Stimulated activated naive CD8-positive, alpha-beta T cell treated with anti-CD3 and anti-CD28 coated beads, Interleukin-15, Interleukin-2, amounts not matched to agents 100 U/mL and 50 U/mL, for 24 hours (primary cell): Measurements from ENCODE around the gene TFPI2.
A peak's percentile ranks its signal among the peaks of the same experiment; 100 is the strongest.
"Not testable (repeated sequence)": the region's sequence is repeated elsewhere in the genome, so short reads cannot be mapped to it uniquely, and the experiment has no call there.

Source experiments
- ATAC-seq: fragments of 150-1000 bp; cut with Tn5 transposase; one replicate; pipeline ENCODE4 v1.10.0; 2021
- DNase-seq: peaks from one replicate; pipeline ENCODE4 v3.0.0; 2021

TFPI2 gene

GRCh38 chr7:93890464-93891068 is at the start of gene TFPI2:
Gene TFPI2, minus strand, starts transcription at chr7:93890753. Its CDS starts 75 bp downstream, at chr7:93890678.
- peak; percentile 48 for DNase-seq
- ATAC-seq: peak; percentile 79

DNA sequence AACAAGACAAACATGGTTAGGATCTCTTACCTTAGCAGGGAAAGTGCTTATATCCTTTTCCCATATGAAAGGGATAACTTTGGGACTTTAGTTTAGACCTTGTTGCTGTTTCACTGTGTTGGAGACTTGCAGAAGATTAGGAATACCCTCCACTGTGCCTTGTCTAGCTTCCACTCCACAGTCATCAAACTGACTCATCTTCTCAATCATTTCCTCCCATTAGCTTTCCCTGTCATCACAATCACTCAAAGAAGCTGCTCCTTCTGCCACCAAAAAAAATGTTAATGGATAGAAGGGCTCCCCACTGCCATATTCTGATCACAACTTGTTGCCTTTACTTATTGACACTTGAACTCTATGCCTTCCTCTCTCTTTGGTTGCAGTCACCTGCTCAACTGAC is 47.7 kb upstream of the TFPI2 start:
- ATAC-seq: no peak

GRCh38 chr7:93937818-93938217 is 47.3 kb upstream of the TFPI2 start:
- ATAC-seq (no peak), DNase-seq (no peak)

More for the DNA sequence above, 47.7 kb upstream of the TFPI2 start:
- DNase-seq: no peak

DNA sequence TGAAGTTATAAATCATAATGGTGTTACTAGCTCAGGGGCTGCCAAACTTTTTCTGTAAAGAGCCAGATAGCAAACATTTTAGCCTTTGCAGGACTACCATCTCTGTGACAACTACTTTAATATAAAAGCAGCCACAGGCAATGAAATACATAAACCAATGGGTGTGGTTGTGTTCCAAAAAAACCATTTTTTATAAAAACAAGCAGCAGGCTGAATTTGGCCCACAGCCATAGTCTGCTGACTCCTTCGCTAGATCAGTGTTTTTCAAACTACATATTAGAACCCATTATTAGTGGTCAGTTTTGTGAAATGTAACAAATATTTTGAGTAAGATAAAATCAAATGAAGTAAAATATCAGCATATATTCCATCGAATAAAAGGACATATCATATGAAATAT is 44.5 kb upstream of the TFPI2 start:
- DNase-seq: no peak
- no peak for ATAC-seq

DNA sequence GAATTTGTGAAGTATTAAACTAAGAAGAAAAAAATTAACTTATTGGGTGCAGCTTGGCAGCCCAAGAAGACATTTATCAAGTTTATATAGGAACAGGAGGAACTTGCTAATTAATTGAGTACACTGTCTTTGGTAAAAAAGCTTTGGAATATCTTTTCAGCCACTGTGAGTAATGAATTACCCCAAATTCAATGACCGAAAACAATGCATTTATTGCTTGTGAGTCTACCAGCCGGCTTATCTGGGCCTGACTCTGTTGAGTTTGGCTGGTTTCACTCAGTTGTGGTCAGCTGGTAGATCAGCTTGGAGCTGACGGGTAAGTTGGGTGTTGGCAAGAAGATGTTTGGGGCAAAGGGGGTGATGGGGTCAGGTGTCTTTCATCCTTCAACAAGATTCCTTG is 42.6 kb upstream of the TFPI2 start:
- ATAC-seq (no peak), DNase-seq (no peak)

DNA sequence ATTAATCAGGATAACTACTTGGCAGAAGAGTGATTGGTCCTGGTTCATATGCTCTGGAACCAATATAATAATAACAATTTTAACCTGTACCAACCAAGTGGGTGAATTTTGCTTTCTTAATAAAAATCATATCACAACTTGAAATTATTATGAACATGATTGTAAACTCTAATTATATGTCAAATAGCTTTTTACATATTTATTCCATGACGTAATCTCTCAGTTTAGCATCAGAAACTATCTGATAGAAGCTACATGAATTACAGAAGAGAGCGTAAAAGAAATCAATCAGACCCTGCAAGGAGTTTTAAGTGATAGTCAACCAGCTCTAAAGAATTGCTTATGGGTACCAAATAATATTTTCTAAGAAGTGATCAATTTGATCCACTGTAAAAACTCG is 41.1 kb upstream of the TFPI2 start:
- ATAC-seq (no peak), DNase-seq (no peak)

GRCh38 chr7:93927585-93927984 is 37.0 kb upstream of the TFPI2 start:
- DNase-seq (no peak), ATAC-seq (no peak)

GRCh38 chr7:93926800-93927199 is 36.2 kb upstream of the TFPI2 start:
- DNase-seq (no peak), ATAC-seq (no peak)

GRCh38 chr7:93923942-93924341 is 33.4 kb upstream of the TFPI2 start:
- DNase-seq (no peak), ATAC-seq (no peak)

DNA sequence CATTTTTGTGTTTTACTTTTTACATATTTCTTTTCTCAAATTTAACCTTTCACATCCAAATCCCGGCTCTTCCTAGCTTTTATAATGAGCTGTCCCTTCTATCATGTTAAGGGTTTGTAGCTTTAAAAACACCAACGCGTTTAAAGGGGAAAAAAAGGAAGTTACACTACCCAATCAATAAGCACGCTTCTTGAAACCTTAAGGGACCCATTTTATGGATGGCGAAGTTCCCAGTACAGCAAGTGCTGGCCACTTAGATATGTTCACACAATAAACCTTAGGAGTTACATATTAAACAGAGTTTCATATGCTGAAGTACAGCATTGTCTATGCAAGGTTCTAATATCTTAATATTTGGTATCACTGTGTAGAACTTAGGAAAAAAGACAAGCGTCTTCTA is 32.7 kb upstream of the TFPI2 start:
- DNase-seq: no peak
- no peak for ATAC-seq

GRCh38 chr7:93921607-93922566 is 31.3 kb upstream of the TFPI2 start, which contains the start of gene GNG11:
Gene GNG11, plus strand, starts transcription at chr7:93921735. Its CDS starts 403 bp downstream, at chr7:93922138.
- peak; percentile 42 for DNase-seq

DNA sequence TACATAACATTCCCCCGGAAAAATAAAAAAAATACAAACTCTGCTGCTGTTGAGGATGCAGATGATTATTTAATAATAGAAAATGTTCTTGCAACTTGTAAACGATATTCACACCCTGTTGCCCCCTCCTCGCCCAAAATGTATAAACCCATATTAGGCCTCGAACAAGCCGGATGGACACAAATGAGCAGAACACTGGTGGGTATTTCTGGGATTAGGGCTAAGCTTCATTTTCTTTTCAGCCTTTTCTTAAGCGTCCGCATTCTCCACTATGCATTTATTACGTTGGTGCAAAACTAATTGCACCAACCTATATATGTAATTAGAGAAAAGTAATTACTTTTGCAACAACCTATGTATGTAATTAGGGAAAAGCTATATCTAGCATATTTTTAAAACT is 30.6 kb upstream of the TFPI2 start:
- ATAC-seq (no peak), DNase-seq (no peak)

More at GRCh38 chr7:93921607-93922566, 31.3 kb upstream of the TFPI2 start, which contains the start of gene GNG11:
- peak; percentile 72 for ATAC-seq

GRCh38 chr7:93920496-93921182 is 30.1 kb upstream of the TFPI2 start:
- ATAC-seq (no peak), DNase-seq (no peak)

GRCh38 chr7:93916315-93916714 is 25.8 kb upstream of the TFPI2 start:
- not testable (repeated sequence) for DNase-seq, ATAC-seq

GRCh38 chr7:93915888-93916287 is 25.3 kb upstream of the TFPI2 start:
- not testable (repeated sequence) for DNase-seq, ATAC-seq

DNA sequence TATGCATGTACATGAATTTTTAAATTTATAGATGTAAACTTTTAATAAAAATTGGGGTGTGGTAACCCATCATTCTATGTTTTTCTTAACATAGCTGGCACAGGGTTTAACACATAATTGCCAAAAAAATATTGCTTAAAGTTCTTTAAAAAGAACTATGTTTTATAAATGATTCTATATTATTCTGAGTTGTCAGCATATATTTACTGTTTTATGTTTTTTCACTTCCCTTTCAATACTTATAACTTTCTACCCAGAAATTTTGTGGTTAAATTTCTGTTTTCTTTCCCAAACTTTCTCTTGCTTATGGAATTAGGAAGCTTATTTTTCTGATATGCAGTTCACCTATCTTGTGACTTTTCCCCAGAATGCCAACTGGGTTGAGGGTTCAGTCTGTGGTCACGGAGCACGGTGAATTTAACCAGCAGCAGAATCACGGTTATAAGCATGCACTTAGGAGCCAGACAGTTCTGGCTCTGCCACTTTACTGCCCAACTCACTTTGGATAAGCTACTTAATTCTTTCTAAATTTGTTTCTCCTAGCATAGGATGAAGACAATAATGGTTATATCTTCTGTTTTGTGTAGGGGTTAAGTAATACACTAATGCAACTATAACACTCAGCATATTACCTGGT is 24.8 kb upstream of the TFPI2 start:
- ATAC-seq, DNase-seq: not testable (repeated sequence)

- no peak for ATAC-seq
- DNase-seq: no peak
These were observed 24.1 kb upstream of the TFPI2 start for GRCh38 chr7:93914581-93915066.

DNA sequence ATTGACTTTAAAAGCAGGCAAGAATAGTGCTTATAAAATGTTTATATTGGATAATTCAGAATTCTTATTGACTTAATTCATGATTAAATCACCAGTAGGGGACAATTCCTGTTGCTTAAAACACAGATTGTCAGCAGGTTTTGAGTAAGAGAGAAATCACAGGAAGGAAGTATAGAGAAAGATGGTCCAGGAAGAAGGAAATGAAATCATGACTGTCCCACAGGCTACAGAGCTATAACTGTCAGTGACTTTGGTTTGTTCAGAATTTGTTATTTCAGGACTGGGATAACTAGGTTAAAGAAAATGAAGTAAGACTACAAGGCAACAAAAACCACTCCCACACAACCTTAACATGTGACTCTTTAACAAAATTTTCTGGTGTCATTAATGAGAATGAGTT is 22.6 kb upstream of the TFPI2 start:
- DNase-seq: no peak

GRCh38 chr7:93911661-93912060 is 21.1 kb upstream of the TFPI2 start:
- DNase-seq, ATAC-seq: not testable (repeated sequence)

More for the DNA sequence above, 22.6 kb upstream of the TFPI2 start:
- no peak for ATAC-seq

DNA sequence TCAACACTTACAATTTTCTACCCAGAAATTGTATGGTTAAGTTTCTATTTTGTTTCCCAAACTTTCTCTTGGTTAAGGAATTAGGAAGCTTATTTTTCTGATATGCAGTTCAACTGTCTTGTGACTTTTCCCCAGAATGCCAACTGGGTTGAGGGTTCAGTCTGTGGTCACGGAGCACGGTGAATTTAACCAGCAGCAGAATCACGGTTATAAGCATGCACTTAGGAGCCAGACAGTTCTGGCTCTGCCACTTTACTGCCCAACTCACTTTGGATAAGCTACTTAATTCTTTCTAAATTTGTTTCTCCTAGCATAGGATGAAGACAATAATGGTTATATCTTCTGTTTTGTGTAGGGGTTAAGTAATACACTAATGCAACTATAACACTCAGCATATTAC is 20.7 kb upstream of the TFPI2 start:
- DNase-seq, ATAC-seq: not testable (repeated sequence)

DNA sequence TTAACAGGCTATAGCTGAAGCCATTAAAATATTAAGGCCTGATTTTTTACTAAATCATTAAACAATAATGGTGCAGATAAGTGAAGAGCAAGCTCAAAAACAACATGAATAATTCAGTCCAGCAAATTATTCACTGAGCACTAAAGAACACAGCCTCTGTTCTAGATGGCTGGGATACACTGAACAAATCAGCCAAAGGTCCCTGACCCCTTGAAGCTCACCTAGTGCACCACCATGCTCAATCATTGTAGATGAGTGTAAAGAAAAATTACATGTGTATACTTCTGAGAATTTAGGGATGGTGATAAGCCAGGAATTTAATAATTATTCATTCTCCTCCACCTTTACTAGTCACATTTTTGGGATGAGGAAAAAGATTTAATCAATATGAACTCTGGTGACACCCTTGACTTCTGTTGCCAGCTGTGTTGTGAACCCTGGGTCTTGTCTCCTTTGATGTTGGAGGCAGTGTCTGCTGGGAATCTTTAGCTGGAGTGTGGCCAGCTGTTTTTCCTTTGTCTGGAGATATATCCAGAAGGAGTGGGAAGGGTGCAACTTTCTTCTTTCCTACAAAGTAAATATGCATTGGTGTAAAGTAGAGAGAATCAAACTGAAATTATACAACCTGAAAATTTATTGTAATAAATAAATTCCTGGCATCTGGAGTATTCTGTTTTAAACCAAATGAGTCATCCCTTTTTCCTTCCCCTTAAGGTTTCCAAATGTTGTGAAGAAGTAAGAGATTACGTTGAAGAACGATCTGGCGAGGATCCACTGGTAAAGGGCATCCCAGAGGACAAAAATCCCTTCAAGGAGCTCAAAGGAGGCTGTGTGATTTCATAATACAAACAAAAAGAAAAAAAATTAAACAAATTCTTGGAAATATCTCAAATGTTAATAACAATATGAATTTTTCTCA is 19.8 kb upstream of the TFPI2 start:
- DNase-seq (no peak), ATAC-seq (no peak)
